CD4-positive, alpha-beta T cell (primary cell): Measurements from ENCODE around the gene LIN7B. TPM values are rescaled to one million over a fixed set of nuclear protein-coding genes. Genes with fewer than 3 reads are reported as not detected.
A peak's percentile ranks its signal among the peaks of the same experiment; 100 is the strongest.
"Not testable (repeated sequence)": the region's sequence is repeated elsewhere in the genome, so short reads cannot be mapped to it uniquely, and the experiment has no call there.

Experiments
- ATAC-seq: fragments of 200-7000 bp; cut with Tn5 transposase; one replicate; pipeline ENCODE4 v1.10.0; 2022; ENCODE audit warnings: mild to moderate bottlenecking; ENCODE audit not compliant: poor library complexity
- CTCF ChIA-PET: fragments of 350-600 bp; sonication (Branson Sonifier 250); formaldehyde crosslinking; loops from one replicate; lab custom pipeline; 2021; ENCODE audit warnings: antibody characterized with exemption, inconsistent platforms; lab: Charles Lee
- POLR2A ChIA-PET: fragments of 350-600 bp; sonication (Branson Sonifier 250); formaldehyde crosslinking; loops from one replicate; lab custom pipeline; 2021; ENCODE audit warnings: antibody characterized with exemption, inconsistent platforms; lab: Charles Lee
- DNase-seq, 14 experiments: peaks; one replicate each; pipeline ENCODE4 v3.0.0-alpha.2; 2013 to 2020; ENCODE audit warnings: mixed read lengths in 2 of 14
- H3K27ac ChIP-seq, 2 donors: one replicate each; pipeline versions ENCODE4 v1.5.1 to v1.7.0; 2013; ENCODE audit warnings: low read length in 2 of 2, low read depth in 1 of 2, mild to moderate bottlenecking in 1 of 2
- H3K27me3 ChIP-seq, 2 experiments: 1 replicate in 1 of 2; 2 replicates in 1 of 2; pipeline versions ENCODE4 v1.6.1 to v1.7.0; 2013; ENCODE audit warnings: low read length in 2 of 2, control low read depth in 1 of 2, mild to moderate bottlenecking in 1 of 2, moderate library complexity in 1 of 2; ENCODE audit not compliant: insufficient read depth in 2 of 2, control insufficient read depth in 1 of 2
- H3K36me3 ChIP-seq: one replicate; pipeline ENCODE4 v1.6.1; 2013; ENCODE audit warnings: low read length, control low read depth; ENCODE audit not compliant: insufficient read depth
- H3K4me1 ChIP-seq: one replicate; pipeline ENCODE4 v1.6.1; 2013; ENCODE audit warnings: low read length, control low read depth; ENCODE audit not compliant: insufficient read depth
- H3K4me3 ChIP-seq: one replicate; pipeline ENCODE4 v1.5.1; 2013; ENCODE audit warnings: mild to moderate bottlenecking, low read length, moderate library complexity
- H3K9me3 ChIP-seq, 2 experiments: 1 replicate in 1 of 2; 2 replicates in 1 of 2; pipeline versions ENCODE4 v1.6.1 to v1.7.0; 2013; ENCODE audit warnings: low read length in 2 of 2, mild to moderate bottlenecking in 2 of 2, control low read depth in 1 of 2, moderate library complexity in 1 of 2; ENCODE audit not compliant: control insufficient read depth in 1 of 2, insufficient read depth in 1 of 2
- H3K27ac Mint-ChIP-seq: one replicate; pipeline ENCODE4 v1.8.0; 2020; ENCODE audit warnings: mixed read lengths
- H3K27me3 Mint-ChIP-seq: one replicate; pipeline ENCODE4 v1.8.0; 2021; ENCODE audit warnings: mixed read lengths
- H3K36me3 Mint-ChIP-seq: one replicate; pipeline ENCODE4 v1.8.0; 2021; ENCODE audit warnings: low read depth, mixed read lengths
- H3K4me1 Mint-ChIP-seq: one replicate; pipeline ENCODE4 v1.8.0; 2021; ENCODE audit warnings: low read depth, mixed read lengths
- H3K4me3 Mint-ChIP-seq: one replicate; pipeline ENCODE4 v1.8.0; 2020; ENCODE audit warnings: mild to moderate bottlenecking, mixed read lengths
- H3K9me3 Mint-ChIP-seq: one replicate; pipeline ENCODE4 v1.8.0; 2020; ENCODE audit warnings: mixed read lengths
- intact Hi-C, 2 experiments: fragments of 100-400 bp; cut with DNase I in 1 of 2; cut with micrococcal nuclease in 1 of 2; formaldehyde crosslinking; loops; one replicate each; pipeline versions ENCODE4 v1.15.1 to v1.9.0; 2023 to 2025; cut with DNase I, micrococcal nuclease
- total RNA-seq, 174 experiments: library from RNA in 2 of 174; stranded (reverse) in 2 of 174; gene quantifications; one replicate each; pipeline ENCODE4 v1.2.3 and lab custom pipeline; 2021 to 2026
- TF ChIP-seq, protein P1 (sequence below): fragments of 200-600 bp; IDR thresholded peaks from one replicate; pipeline ENCODE4 v1.8.0; 2022; ENCODE audit warnings: antibody characterized with exemption, mild to moderate bottlenecking

LIN7B gene
- total RNA-seq, 2 experiments from 2014 or later, result 6.4 to 6.6 TPM

- no peaks in the 10 kb centered on the region for H3K36me3 Mint-ChIP-seq
- Histone ChIP-seq H3K27ac (peak within 1 kb of the TSS; percentile 89 to 92), H3K4me3 (peak within 1 kb of the TSS; percentile 69), H3K36me3 (no peaks in the 10 kb centered on the region), H3K4me1 (peaks cover 41% of the 10 kb centered on the region), H3K27me3 (no peaks in the 10 kb centered on the region), H3K9me3 (no peaks in the 10 kb centered on the region)
- ChIA-PET CTCF (interaction anchor here (1.5 to 3.1 kb wide), 3 partner anchors 8 to 22 kb away, joined by 3 to 8 read pairs (median 7); no protein-coding TSS in a partner anchor), POLR2A (interaction anchor here (1.0 to 1.2 kb wide), 2 partner anchors 8 to 27 kb away, joined by 5 to 6 read pairs; no protein-coding TSS in a partner anchor)
- H3K4me1 Mint-ChIP-seq, result peaks cover 37% of the 10 kb centered on the region
- TF ChIP-seq, protein P1, sequence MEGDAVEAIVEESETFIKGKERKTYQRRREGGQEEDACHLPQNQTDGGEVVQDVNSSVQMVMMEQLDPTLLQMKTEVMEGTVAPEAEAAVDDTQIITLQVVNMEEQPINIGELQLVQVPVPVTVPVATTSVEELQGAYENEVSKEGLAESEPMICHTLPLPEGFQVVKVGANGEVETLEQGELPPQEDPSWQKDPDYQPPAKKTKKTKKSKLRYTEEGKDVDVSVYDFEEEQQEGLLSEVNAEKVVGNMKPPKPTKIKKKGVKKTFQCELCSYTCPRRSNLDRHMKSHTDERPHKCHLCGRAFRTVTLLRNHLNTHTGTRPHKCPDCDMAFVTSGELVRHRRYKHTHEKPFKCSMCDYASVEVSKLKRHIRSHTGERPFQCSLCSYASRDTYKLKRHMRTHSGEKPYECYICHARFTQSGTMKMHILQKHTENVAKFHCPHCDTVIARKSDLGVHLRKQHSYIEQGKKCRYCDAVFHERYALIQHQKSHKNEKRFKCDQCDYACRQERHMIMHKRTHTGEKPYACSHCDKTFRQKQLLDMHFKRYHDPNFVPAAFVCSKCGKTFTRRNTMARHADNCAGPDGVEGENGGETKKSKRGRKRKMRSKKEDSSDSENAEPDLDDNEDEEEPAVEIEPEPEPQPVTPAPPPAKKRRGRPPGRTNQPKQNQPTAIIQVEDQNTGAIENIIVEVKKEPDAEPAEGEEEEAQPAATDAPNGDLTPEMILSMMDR, result no peak
- peak within 1 kb of the TSS; percentile 82 for H3K27ac Mint-ChIP-seq
- peak within 1 kb of the TSS; percentile 92 for H3K4me3 Mint-ChIP-seq
- no peaks in the 10 kb centered on the region for H3K9me3 Mint-ChIP-seq
- DNase-seq (peak in 4 of 14 experiments; percentile 19 to 63 (median 48)), ATAC-seq (no peak)
- no peaks in the 10 kb centered on the region for H3K27me3 Mint-ChIP-seq
- intact Hi-C loops, result loop anchor here in 1 of 2 experiments (1.0 to 10.0 kb wide), 3 partner anchors 9 to 645 kb away; partner anchors contain the start of gene DBP
These were observed 5.5 kb downstream of the LIN7B start, which contains the start of gene PPFIA3 for GRCh38 chr19:49119411-49120324. Gene PPFIA3 (plus strand): TSS chr19:49119544. CDS start chr19:49127874, 8,330 bp downstream.

DNA sequence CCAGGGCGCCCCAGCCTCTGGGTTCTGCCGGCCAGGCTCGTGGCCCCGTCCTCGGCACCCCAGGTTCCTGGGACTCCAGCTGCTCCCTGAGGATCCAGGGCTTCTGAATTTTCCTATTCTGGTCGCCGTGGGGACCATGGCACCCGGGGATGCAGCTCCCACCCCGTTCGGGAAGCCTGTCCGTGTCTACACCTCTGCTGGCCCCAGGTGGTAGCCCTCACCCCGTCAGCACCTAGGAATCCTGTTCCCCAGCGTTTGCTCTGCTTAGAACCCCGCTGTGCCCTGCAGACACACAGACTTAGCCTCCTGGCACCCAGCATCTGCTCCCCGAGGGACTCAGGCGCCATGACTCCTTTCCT, 6.1 kb downstream of the LIN7B start:
- ChIA-PET CTCF (interaction anchor here (1.5 to 3.1 kb wide), 2 partner anchors 14 to 23 kb away, joined by 3 to 8 read pairs; no protein-coding TSS in a partner anchor), POLR2A (interaction anchor here (1.0 to 1.2 kb wide), 2 partner anchors 8 to 27 kb away, joined by 5 to 6 read pairs; no protein-coding TSS in a partner anchor)
- Mint-ChIP-seq H3K27ac (peak overlapping the region; percentile 11), H3K4me1 (peaks cover 34% of the 10 kb centered on the region), H3K9me3 (no peaks in the 10 kb centered on the region), H3K36me3 (no peaks in the 10 kb centered on the region), H3K27me3 (no peaks in the 10 kb centered on the region), H3K4me3 (peak overlapping the region; percentile 82)
- ATAC-seq, result no peak
- Histone ChIP-seq H3K36me3 (no peaks in the 10 kb centered on the region), H3K9me3 (no peaks in the 10 kb centered on the region), H3K4me3 (no peak overlapping the region), H3K4me1 (peaks cover 34% of the 10 kb centered on the region), H3K27ac (no peak overlapping the region), H3K27me3 (no peaks in the 10 kb centered on the region)
- intact Hi-C loops, result no loop called here
- no peak for DNase-seq
- TF ChIP-seq, protein P1, result no peak

- CTCF ChIA-PET, result interaction anchor here (3.1 kb wide), 1 partner anchor 14 kb away, joined by 8 read pairs; no protein-coding TSS in a partner anchor
- DNase-seq (no peak), ATAC-seq (no peak)
- Histone ChIP-seq H3K27ac (no peak overlapping the region), H3K4me3 (no peak overlapping the region), H3K27me3 (no peaks in the 10 kb centered on the region), H3K4me1 (peaks cover 34% of the 10 kb centered on the region), H3K36me3 (no peaks in the 10 kb centered on the region), H3K9me3 (no peaks in the 10 kb centered on the region)
- POLR2A ChIA-PET, result no interaction called here
- Mint-ChIP-seq H3K4me3 (peak overlapping the region; percentile 82), H3K36me3 (no peaks in the 10 kb centered on the region), H3K27ac (peak overlapping the region; percentile 11), H3K9me3 (no peaks in the 10 kb centered on the region), H3K4me1 (peaks cover 32% of the 10 kb centered on the region), H3K27me3 (no peaks in the 10 kb centered on the region)
- intact Hi-C loops, result no loop called here
- TF ChIP-seq, protein P1, result no peak
These were observed 6.7 kb downstream of the LIN7B start for GRCh38 chr19:49120868-49121267.

GRCh38 chr19:49121841-49122240, 7.7 kb downstream of the LIN7B start:
- DNase-seq, H3K27ac Mint-ChIP-seq, POLR2A ChIA-PET, H3K9me3 ChIP-seq, H3K9me3 Mint-ChIP-seq, H3K4me3 ChIP-seq, H3K36me3 Mint-ChIP-seq, H3K27ac ChIP-seq, intact Hi-C loops, H3K27me3 Mint-ChIP-seq, H3K36me3 ChIP-seq, H3K27me3 ChIP-seq, H3K4me3 Mint-ChIP-seq, ATAC-seq: not testable (repeated sequence)
- CTCF ChIA-PET, result interaction anchor here (3.1 kb wide), 1 partner anchor 15 kb away, joined by 8 read pairs; no protein-coding TSS in a partner anchor
- peaks cover 24% of the 10 kb centered on the region for H3K4me1 Mint-ChIP-seq
- peaks cover 34% of the 10 kb centered on the region for H3K4me1 ChIP-seq
